T-helper 17 cell (primary cell): ENCODE data around the gene GP1BA. TPM values are rescaled to one million over a fixed set of nuclear protein-coding genes. Genes with fewer than 3 reads are reported as not detected.
A peak's percentile ranks its signal among the peaks of the same experiment; 100 is the strongest.
"Not testable (repeated sequence)": the region's sequence is repeated elsewhere in the genome, so short reads cannot be mapped to it uniquely, and the experiment has no call there.

Experiments used
- ATAC-seq: fragments of 150-1000 bp; cut with Tn5 transposase; 2 replicates; pipeline ENCODE4 v1.10.0; 2021; ENCODE audit warnings: mild to moderate bottlenecking, moderate library complexity
- DNase-seq, 3 donors: peaks; one replicate each; pipeline versions ENCODE4 v3.0.0 to v3.0.0-alpha.2; 2020 to 2021
- H3K9me3 ChIP-seq: one replicate; pipeline ENCODE4 v1.7.0; 2013; ENCODE audit warnings: low read length, mild to moderate bottlenecking; ENCODE audit not compliant: control insufficient read depth, poor library complexity, severe bottlenecking
- H3K27ac Mint-ChIP-seq: one replicate; pipeline ENCODE4 v1.8.0; 2022; ENCODE audit warnings: mild to moderate bottlenecking, moderate library complexity, mixed read lengths
- H3K27me3 Mint-ChIP-seq: one replicate; pipeline ENCODE4 v1.8.0; 2022; ENCODE audit warnings: mixed read lengths
- H3K36me3 Mint-ChIP-seq: one replicate; pipeline ENCODE4 v1.8.0; 2022; ENCODE audit warnings: low read depth, mixed read lengths
- H3K4me1 Mint-ChIP-seq: one replicate; pipeline ENCODE4 v1.8.0; 2022; ENCODE audit warnings: mild to moderate bottlenecking, mixed read lengths
- H3K4me3 Mint-ChIP-seq: one replicate; pipeline ENCODE4 v1.8.0; 2022; ENCODE audit warnings: mild to moderate bottlenecking, moderate library complexity, mixed read lengths
- total RNA-seq, 4 donors: library from RNA in 2 of 4; stranded (reverse) in 2 of 4; gene quantifications; one replicate each; pipeline ENCODE4 v1.2.3 and lab custom pipeline; 2022 to 2026

The GP1BA gene
- total RNA-seq, 2 donors from 2014 or later = 1.6 to 22.9 TPM

DNA sequence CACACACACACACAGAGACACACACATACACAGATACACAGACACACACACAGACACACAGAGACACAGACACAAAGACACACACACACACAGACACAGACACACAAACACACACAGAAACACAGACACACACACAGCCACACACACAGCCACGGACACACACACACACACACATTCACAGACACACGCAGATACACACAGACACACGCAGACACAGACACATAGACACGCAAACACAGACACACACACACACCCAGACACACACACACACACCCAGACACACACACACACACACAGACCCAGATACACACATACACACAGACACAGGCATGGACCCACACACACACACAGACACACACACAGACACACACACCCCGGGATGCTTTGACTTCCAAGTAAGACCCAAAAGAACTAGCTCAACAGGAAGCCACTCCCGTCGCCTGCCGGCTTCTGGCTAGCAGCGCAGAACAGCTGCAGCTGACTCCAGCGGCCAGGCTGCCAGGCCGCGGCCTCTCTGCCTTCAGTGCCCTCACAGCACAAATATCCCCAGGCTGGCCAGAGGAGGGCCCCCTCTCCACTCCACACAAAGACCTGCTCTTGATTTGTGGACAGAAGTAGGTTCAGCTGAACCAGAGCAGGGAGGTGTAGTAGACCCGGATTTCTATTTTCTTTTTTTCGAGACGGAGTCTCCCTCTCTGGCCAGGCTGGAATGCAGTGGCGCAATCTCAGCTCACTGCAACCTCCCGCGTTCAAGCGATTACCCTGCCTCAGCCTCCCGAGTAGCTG is 23.2 kb upstream of the GP1BA start:
- DNase-seq (peak; percentile 51 to 54 (median 53)), ATAC-seq (peak; percentile 96)
- H3K36me3 Mint-ChIP-seq = no peaks in the 10 kb centered on the region
- no peaks in the 10 kb centered on the region for H3K27me3 Mint-ChIP-seq
- peaks cover 7% of the 10 kb centered on the region for H3K4me1 Mint-ChIP-seq
- H3K9me3 ChIP-seq = no peaks in the 10 kb centered on the region
- H3K27ac Mint-ChIP-seq = no peak overlapping the region
- no peak overlapping the region for H3K4me3 Mint-ChIP-seq

DNA sequence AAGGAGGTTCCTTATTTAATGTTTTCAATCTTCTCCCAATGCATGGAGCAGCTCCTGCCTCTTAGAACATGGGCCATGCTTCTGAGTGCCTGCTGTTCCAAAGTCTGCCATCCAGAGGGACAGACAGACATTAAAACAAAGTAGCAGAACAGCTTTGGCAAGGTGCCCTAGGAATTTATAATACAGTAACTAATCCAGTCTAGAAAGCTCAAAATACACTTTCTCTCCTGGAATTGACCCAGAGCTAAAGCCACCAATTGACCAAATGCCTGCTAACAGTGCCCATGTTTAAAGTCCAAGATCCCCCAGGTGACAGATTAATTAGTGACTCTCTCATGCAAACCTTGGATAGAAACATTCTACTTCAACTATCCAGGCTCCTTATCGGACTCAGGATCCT is 18.1 kb upstream of the GP1BA start:
- no peak overlapping the region for H3K27ac Mint-ChIP-seq
- H3K27me3 Mint-ChIP-seq = no peaks in the 10 kb centered on the region
- ATAC-seq = no peak
- H3K9me3 ChIP-seq = no peaks in the 10 kb centered on the region
- H3K4me3 Mint-ChIP-seq = no peak overlapping the region
- no peak for DNase-seq
- peaks cover 7% of the 10 kb centered on the region for H3K4me1 Mint-ChIP-seq
- no peaks in the 10 kb centered on the region for H3K36me3 Mint-ChIP-seq

DNA sequence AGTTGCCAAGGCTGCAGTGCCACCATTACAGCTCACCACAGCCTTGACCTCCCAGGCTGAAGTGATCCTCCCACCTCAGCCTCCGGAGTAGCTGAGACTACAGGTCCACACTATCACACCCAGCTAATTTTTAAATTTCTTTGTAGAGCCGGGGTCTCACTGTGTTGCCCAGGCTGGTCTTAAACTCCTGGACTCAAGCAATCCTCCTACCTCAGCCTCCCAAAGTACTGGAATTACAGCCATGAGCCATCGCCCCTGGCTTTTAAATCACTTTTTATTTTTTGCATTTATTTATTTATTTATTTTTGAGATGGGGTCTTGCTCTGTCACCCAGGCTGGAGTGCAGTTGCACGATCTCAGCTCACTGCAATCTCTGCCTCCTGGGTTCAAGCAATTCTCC is 17.5 kb upstream of the GP1BA start:
- not testable (repeated sequence) for H3K9me3 ChIP-seq, H3K27me3 Mint-ChIP-seq, DNase-seq, H3K4me3 Mint-ChIP-seq, H3K27ac Mint-ChIP-seq, H3K4me1 Mint-ChIP-seq, ATAC-seq, H3K36me3 Mint-ChIP-seq

DNA sequence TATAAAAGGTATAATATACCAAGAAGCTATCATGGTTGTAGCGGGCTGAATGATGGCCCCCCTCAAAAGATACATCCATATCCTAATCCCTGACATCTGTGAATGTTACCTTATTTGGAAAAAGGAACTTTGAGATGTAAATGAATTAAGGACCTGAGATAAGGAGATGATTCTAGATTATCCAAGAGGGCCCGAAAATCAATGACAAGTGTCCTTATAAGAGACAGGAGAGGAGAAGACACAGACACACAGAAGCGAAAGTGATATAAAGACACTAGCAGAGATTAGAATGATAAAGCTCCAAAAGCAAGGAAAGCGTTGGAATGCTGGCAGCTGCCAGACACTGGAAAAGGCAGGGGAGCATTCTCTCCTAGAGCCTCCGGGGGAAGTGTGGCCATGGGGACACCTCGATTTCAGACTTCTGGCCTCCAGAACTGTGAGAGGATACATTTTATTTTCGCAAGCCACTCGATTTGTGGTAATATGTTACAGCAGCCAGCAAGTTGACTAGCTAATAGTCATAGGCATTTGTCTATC is 12.5 kb upstream of the GP1BA start:
- DNase-seq (no peak), ATAC-seq (no peak)
- no peaks in the 10 kb centered on the region for H3K27me3 Mint-ChIP-seq
- no peak overlapping the region for H3K4me3 Mint-ChIP-seq
- H3K9me3 ChIP-seq = no peaks in the 10 kb centered on the region
- H3K4me1 Mint-ChIP-seq = peaks cover 4% of the 10 kb centered on the region
- H3K36me3 Mint-ChIP-seq = no peaks in the 10 kb centered on the region
- H3K27ac Mint-ChIP-seq = no peak overlapping the region

DNA sequence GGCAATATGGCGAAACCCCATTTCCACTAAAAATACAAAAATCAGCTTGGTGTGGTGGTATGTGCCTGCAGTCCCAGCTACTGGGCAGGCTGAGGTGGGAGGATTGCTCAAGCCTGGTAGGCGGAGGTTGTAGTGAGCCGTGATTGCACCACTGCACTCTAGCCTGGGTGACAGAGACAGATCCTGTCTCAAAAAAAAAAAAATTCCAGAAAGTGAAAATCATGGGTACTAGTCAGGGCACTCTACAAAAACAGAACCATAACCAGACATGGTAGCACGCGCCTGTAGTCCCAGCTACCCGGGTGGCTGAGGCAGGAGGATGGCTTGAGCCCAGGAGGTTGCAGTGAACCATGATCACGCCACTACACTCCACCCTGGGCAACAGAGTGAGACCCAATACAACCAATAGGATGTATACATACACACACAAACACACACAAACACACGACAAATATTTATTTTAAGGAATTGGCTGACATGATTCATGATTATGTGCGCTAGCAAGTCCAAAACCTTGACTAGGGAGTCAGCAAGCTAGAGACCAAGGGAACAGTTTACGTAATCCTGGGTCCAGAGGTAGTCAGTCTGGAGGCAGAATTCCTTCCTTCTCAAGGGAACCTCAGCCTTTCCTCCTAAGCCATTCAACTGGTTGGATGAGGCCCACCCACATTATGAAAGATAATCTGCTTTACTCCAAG is 11.6 kb upstream of the GP1BA start:
- Mint-ChIP-seq H3K27ac (no peak overlapping the region), H3K27me3 (no peaks in the 10 kb centered on the region), H3K36me3 (no peaks in the 10 kb centered on the region), H3K4me1 (peaks cover 4% of the 10 kb centered on the region), H3K4me3 (no peak overlapping the region)
- DNase-seq = no peak
- no peaks in the 10 kb centered on the region for H3K9me3 ChIP-seq
- ATAC-seq = no peak

DNA sequence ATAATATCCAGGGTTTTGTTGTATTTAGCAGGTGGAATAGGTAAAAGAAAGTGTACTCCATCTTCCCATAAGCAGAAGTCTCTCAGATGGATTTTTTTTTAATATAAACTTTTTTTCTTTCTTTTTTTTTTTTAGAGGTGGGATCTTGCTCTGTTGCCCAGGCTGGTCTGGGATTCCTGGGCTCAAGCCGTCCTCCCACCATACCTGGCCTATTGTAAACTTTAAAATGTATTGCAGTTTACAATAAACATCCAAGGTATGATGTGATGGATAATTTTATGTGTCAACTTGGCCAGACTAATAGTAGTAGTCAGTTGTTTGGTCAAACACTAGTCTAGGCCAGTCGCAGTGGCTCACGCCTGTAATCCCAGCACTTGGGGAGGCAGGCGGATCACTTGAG is 10.8 kb upstream of the GP1BA start:
- H3K36me3 Mint-ChIP-seq = no peaks in the 10 kb centered on the region
- H3K27me3 Mint-ChIP-seq = no peaks in the 10 kb centered on the region
- ATAC-seq (no peak), DNase-seq (no peak)
- no peak overlapping the region for H3K4me3 Mint-ChIP-seq
- no peaks in the 10 kb centered on the region for H3K9me3 ChIP-seq
- peaks cover 4% of the 10 kb centered on the region for H3K4me1 Mint-ChIP-seq
- H3K27ac Mint-ChIP-seq = no peak overlapping the region

DNA sequence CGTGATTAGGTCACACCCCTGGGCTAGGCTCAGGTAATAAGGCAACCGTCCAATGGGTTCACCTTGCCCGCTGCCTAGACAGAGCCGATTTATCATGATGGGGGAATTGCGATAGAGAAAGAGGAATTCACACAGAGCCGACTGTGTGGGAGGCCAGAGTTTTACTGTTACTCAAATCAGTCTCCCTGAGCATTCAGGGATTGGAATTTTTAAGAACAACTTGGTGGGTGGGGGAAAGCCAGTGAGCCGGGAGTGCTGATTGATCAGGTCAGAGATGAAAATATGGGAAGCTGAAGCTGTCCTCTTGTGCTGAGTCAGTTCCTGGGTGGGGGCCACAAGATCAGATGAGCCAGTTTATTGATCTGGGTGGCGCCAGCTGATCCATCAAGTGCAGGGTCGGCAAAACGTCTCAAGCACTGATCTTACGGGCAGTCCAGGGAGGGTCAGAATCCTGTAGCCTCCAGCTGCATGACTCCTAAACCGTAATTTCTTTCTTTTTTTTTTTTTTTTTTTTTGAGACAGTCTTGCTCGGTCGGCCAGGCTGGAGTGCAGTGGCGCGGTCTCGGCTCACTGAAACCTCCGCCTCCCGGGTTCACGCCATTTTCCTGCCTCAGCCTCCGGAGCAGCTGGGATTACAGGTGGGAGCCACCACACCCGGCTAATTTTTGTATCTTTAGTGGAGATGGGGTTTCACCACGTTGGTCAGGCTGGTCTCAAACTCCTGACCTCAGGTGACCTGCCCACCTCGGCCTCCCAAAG is 5.3 kb upstream of the GP1BA start:
- not testable (repeated sequence) for H3K4me3 Mint-ChIP-seq
- H3K27ac Mint-ChIP-seq = peak overlapping the region; percentile 34

DNA sequence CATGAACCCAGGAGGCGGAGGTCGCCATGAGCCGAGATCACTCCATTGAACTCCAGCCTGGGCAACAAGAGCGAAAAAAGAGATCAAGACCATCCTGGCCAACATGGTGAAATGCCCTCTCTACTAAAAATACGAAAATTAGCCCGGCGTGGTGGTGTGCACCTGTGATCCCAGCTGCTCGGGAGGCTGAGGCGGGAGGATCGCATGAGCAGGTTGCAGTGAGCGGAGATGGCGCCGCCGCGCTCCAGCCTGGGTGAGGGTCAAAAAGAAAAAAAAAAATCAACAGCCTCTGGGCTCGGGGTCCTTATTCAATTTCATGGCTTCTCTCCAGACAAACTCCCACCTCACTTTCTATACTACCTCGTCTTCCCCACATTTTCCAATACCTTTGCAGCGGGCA is 3.2 kb upstream of the GP1BA start:
- H3K27ac Mint-ChIP-seq = no peak overlapping the region
- no peak for DNase-seq
- H3K4me3 Mint-ChIP-seq = no peak overlapping the region
- no peaks in the 10 kb centered on the region for H3K27me3 Mint-ChIP-seq
- peaks cover 9% of the 10 kb centered on the region for H3K36me3 Mint-ChIP-seq
- peaks cover 19% of the 10 kb centered on the region for H3K4me1 Mint-ChIP-seq
- no peaks in the 10 kb centered on the region for H3K9me3 ChIP-seq
- no peak for ATAC-seq

More for the DNA sequence above, 5.3 kb upstream of the GP1BA start:
- not testable (repeated sequence) for DNase-seq, ATAC-seq, H3K27me3 Mint-ChIP-seq, H3K9me3 ChIP-seq, H3K36me3 Mint-ChIP-seq
- H3K4me1 Mint-ChIP-seq = peaks cover 15% of the 10 kb centered on the region

DNA sequence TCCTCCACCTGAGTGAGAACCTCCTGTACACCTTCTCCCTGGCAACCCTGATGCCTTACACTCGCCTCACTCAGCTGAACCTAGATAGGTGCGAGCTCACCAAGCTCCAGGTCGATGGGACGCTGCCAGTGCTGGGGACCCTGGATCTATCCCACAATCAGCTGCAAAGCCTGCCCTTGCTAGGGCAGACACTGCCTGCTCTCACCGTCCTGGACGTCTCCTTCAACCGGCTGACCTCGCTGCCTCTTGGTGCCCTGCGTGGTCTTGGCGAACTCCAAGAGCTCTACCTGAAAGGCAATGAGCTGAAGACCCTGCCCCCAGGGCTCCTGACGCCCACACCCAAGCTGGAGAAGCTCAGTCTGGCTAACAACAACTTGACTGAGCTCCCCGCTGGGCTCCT is 679 bp downstream of the GP1BA start:
- Mint-ChIP-seq H3K4me1 (peaks cover 27% of the 10 kb centered on the region), H3K27ac (no peak overlapping the region), H3K27me3 (no peaks in the 10 kb centered on the region), H3K4me3 (no peak overlapping the region), H3K36me3 (peaks cover 9% of the 10 kb centered on the region)
- no peak for ATAC-seq
- DNase-seq = no peak
- H3K9me3 ChIP-seq = no peaks in the 10 kb centered on the region

DNA sequence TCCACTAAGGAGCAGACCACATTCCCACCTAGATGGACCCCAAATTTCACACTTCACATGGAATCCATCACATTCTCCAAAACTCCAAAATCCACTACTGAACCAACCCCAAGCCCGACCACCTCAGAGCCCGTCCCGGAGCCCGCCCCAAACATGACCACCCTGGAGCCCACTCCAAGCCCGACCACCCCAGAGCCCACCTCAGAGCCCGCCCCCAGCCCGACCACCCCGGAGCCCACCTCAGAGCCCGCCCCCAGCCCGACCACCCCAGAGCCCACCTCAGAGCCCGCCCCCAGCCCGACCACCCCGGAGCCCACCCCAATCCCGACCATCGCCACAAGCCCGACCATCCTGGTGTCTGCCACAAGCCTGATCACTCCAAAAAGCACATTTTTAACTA is 1.6 kb downstream of the GP1BA start:
- Mint-ChIP-seq H3K4me1 (peaks cover 31% of the 10 kb centered on the region), H3K27ac (peak overlapping the region; percentile 60), H3K4me3 (peak overlapping the region; percentile 61), H3K36me3 (peaks cover 9% of the 10 kb centered on the region), H3K27me3 (no peaks in the 10 kb centered on the region)
- no peak for DNase-seq
- H3K9me3 ChIP-seq = no peaks in the 10 kb centered on the region
- no peak for ATAC-seq

DNA sequence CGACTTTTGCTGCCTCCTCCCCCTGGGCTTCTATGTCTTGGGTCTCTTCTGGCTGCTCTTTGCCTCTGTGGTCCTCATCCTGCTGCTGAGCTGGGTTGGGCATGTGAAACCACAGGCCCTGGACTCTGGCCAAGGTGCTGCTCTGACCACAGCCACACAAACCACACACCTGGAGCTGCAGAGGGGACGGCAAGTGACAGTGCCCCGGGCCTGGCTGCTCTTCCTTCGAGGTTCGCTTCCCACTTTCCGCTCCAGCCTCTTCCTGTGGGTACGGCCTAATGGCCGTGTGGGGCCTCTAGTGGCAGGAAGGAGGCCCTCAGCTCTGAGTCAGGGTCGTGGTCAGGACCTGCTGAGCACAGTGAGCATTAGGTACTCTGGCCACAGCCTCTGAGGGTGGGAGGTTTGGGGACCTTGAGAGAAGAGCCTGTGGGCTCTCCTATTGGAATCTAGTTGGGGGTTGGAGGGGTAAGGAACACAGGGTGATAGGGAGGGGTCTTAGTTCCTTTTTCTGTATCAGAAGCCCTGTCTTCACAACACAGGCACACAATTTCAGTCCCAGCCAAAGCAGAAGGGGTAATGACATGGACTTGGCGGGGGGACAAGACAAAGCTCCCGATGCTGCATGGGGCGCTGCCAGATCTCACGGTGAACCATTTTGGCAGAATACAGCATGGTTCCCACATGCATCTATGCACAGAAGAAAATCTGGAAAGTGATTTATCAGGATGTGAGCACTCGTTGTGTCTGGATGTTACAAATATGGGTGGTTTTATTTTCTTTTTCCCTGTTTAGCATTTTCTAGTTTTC is 2.3 kb downstream of the GP1BA start:
- no peak for DNase-seq
- Mint-ChIP-seq H3K4me1 (peaks cover 35% of the 10 kb centered on the region), H3K27me3 (no peaks in the 10 kb centered on the region), H3K4me3 (peak overlapping the region; percentile 68), H3K27ac (peak overlapping the region; percentile 60), H3K36me3 (peaks cover 9% of the 10 kb centered on the region)
- no peaks in the 10 kb centered on the region for H3K9me3 ChIP-seq
- ATAC-seq = peak; percentile 28

DNA sequence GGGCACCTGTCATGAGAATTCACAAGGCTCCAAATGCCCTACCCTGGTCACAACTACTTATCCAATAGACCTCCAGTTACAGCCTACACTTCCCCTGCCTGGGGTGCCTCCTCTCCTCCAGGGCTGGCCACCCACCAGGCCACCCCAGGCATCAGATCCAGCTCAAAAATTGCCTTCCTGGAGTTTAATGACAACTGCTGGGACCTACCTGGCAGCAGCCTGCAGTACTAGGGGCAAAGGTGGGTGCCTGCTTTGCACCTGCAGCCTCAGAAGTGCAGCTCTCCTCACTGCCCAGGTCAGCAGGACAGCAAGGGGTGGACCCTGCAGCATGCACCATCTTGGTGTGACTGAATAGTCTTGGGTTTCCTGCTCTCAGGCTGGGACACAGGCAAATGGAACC is 3.6 kb downstream of the GP1BA start:
- Mint-ChIP-seq H3K4me1 (peaks cover 37% of the 10 kb centered on the region), H3K27ac (peak overlapping the region; percentile 43), H3K36me3 (peaks cover 10% of the 10 kb centered on the region), H3K4me3 (no peak overlapping the region), H3K27me3 (no peaks in the 10 kb centered on the region)
- DNase-seq = no peak
- H3K9me3 ChIP-seq = no peaks in the 10 kb centered on the region
- ATAC-seq = no peak
